ENCODE data around the gene NT5C2.
"Not testable (repeated sequence)": the region's sequence is repeated elsewhere in the genome, so short reads cannot be mapped to it uniquely, and the experiment has no call there.

NT5C2 gene

DNA sequence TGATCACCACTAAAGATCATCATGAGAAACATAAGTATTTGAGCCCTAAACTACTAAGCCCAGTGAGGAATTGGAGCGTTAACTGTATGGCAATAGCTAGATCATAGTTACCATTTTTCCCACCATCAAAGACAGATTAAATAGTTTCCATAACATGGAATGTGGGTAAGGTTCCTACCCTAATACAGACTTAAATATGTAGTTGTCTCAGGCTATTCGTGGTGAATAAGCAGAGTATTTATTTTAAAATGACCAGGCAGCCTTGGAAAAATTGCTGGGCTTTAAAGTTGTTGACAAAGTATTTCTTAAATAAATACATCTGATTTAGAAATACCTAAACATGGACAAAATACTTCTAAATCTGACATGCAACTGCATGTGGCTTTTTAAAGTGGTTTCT, 106.8 kb downstream of the NT5C2 start:
- DNase-seq (ENCODE audit: low read depth): no peak

DNA sequence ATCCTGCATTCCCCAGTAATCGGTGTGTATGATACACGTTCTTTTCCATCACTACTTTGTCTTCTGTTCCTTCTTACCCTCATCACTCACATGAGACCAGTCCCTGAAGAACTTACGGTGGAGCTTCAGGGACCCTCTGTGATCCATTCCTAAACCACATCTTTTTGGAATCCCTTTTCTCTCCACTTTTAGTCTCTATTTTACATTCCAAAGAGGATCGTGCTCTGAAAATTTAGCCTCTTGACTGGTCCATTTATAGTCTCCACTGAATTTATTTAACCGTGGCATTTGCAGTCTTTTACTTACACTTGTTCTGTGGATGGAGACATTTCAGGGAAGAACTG, 109.1 kb downstream of the NT5C2 start:
- DNase-seq (ENCODE audit: low read depth): no peak

DNA sequence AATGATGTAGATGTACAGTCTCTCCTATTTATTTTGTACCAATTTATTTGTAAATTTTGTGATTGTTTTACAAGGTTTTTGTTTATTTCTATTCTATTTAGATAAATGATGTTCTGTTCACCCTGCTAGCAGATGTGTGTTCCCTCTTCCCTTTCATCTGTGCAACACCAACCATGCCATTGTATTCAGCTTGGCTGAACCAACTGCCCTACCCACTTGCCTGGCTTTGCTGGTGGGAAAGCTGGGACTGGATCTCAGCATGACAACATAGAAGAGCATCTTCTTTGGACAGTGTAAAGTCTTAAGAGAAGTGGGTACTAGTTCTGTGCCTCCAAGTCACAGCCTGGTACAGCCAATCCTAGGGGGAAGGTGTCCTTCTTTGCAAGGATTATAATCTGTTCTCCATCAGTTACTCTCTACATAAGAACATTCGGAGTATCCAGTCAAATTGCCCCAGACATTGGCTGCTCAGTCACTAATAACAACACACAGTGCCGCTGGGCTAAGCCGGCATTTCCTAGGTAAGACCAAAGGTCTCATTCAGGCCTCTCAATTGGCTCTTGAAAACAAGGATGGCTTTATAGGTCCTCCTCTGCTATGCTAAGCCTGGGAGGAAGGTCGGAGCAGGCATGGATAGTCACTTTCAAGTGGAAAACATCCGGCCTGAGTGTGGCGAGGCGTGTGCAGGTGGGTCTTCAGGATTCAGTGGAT, 109.7 kb downstream of the NT5C2 start:
- DNase-seq (ENCODE audit: low read depth): no peak

DNA sequence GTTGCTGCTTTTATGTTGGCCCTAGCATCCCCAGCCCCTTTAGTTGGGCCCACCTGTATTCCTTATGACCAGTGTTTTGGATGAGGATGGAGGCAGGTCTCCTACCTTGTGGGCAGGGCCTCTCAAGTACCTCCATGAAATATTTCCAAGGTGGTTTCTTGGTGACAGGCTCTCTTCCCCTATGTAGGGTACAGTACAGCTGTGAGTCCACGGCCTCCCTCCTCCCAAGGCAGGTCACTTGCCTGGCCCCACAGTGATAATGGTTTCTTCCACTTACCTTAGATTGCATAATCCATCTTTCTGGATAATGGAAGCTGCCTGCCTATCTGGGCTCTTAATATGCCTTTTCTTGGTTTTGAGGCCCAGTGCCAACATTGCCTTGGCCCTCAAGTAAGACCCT, 110.4 kb downstream of the NT5C2 start:
- no peak for DNase-seq (ENCODE audit: low read depth)

DNA sequence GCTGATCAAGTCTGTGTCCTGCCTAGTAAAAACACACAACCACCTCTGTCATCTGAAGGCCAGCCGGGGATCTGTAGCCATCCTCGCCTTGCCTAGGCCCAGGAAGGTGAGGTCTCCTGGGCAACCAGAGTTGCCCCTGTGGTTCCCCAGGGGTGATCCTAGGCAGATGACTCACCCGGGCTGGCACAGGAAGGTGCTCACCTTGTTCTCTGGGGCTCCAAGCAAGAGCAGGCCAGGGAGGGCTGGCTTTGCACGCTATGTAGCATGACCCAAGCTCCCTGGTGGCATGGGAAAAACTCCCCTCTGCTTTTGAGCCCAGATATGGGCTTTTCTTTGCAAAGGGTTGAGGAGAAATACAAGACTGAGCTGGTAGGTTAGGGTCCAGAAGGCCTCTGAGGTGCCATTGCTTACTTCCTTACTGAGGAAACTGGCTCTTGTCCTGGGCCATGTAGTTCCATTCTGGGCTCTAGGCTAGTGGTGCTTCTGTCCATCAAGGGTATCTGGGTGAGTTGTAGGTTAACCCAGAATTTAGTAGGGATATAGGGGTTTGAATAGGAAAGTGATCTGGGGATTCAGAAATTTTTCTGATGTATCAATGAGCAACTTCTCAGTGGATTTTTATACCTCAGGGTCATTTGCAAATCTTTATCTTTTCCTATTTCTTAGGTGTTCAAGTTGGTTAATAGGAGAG, 112.0 kb downstream of the NT5C2 start:
- no peak for DNase-seq (ENCODE audit: low read depth)

DNA sequence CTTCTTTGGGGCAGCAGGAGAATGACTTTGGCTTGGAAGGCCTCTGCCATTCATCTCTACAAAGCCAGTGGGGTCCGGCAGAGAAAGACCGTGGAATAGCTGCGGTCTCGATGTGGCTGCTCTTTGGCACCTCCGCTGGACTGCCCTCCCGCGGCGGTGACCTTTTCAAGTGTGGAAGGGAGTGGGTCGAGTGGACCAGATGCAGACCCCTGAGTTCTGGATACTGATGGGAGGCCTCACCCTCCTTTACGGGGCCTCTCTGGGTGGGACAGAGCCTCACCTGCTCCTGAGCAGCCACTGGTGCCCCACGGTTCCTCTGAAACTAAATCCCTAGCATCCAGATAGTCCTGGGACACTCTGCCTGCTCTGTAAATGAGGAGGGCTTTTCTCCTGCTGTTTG, 113.1 kb downstream of the NT5C2 start:
- no peak for DNase-seq (ENCODE audit: low read depth)

DNA sequence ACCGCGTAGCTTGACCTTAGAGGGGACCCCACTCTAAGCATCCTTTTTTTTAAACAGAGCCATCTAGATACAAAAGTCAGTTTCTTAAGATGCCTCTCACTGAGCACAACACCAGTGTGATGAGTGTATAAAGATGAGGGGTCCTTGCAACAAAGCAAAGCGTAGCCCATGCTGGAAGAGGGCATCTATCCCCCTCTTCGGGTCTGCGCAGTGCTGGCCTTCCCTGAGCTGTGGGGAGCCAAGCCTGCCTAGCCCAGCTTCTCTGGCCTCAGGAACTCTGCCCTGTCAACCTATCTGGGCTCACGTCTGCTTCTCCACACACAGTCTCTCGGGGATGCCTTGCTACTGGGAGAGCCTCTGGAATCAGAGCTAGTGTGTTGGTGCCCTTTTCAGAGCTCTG, 114.0 kb downstream of the NT5C2 start:
- DNase-seq (ENCODE audit: low read depth): no peak

DNA sequence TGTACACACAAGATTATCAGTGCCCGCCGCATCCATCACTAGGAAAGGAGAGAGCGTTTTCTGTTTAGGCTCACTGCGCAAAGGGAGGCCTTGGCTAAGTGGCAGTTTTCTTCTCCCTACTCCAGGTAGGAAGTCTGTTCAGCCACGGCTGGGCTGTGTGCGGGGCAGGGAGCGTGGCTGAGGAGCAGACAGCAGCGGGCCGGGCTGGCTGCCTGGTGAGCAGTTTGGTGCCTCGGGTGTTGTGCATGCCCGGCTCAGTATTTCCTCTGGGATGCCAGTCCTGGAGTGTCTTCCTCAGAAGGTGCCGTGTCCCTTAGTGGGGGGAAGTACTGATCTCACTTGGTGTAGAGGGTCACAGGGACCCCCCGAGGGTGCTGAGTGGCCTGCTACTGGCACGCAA, 114.4 kb downstream of the NT5C2 start:
- DNase-seq (ENCODE audit: low read depth): no peak

DNA sequence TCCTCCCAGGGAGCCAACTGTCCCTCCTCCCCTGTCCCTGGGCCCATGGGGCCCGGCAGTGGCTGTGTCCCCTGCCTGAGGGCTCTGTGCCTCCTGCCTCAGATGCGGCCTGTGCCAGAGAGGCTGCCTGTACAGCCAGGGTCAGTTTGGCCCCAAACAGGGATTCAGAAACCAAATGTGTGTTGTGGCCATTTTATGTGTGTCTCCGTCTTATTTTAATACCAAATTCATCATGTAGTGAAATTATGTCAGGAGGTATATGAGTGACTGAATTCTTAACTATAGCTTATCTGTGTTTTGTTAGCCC, 114.8 kb downstream of the NT5C2 start:
- DNase-seq (ENCODE audit: low read depth): no peak

DNA sequence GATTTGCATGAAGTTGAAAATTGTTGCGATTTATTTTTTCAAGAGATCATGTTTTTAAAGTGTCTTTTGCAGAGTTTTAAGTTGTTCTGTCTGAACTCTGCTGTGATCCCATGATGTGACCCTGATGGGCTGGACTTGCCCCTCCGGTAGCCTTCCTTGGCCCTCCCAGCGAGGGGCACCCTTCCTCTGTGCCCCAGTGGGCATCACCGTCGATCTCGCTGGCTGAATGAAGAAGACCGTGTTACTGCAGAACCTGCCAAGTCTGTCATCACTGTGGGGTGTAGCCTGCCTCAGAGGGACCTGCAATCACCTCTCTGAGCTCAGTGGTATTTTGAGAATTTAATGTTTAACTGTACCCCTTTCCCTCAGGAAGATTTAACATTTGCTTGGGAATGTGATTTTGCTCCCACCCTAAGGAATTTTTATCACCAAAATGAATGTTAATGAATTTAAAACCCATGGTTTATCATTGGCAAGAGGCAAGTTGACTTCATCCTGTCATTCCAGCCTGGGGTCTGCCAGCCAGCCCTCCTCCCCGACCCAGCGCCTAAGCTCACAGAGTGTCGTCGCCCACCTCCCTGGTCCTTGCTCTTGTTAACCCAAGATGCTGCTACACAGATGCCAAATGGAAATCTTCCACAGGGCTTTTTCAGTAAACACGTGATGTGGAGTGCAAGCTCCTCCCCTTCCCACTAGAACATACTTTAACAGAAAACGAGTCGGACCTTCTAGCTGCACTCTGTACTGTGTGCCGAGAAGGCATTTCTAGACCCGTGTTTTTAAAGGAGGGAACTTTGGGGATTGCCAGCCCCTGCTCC, 115.4 kb downstream of the NT5C2 start:
- DNase-seq (ENCODE audit: low read depth): no peak

DNA sequence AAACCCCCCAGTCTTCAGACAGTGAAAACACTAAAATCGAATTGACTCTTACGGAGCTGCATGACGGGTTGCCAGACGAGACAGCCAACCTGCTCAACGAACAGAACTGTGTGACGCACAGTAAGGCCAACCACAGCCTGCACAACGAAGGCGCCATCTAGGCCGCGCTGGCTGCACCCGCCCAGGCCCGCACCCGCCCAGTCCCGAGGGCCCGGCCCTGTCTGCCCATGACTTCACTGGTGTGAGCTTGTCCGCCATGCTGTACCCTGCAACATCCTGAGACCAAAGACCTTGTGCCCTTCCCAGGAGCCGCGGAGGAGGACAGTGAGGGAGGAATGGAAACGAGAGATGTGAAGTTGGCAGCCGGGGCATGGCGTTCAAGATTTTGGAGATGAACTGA, 116.1 kb downstream of the NT5C2 start:
- no peak for DNase-seq (ENCODE audit: low read depth)

DNA sequence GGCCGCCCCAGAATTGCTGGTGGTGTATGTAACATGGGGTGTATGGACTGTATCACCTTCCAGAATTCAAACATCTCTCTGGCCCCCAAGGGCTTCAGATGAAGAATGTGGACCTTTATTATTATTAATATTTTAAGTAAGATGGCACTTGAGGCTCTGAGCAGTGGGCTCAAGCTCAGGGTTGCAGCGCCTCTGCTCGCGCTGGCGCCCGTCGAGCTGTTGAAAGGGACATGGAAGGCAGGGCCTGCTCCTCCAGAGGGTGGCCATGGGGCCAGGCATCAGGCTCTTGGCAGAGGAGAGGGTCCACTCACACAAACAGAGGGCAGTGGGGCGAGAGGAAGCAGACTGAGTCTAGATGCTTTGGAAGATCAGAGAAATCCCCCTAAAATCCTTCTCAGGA, 120.2 kb downstream of the NT5C2 start:
- no peak for DNase-seq (ENCODE audit: low read depth)

DNA sequence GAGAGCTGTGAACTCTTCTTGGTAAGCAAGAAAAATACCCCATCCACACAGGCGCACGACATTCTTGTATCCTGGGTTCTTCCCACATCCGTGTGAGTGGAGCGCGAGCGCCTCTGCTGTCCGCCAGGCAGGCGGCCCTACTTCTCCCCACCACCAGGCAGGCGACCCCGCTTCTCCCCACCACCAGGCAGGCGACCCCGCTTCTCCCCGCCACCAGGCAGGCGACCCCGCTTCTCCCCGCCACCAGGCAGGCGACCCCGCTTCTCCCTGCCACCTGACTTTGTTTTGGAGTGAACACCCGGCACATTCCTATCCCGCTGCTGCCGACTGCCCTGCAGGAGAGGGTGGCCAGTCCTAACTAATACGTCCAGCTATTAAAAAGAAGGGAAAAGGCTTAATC, 120.8 kb downstream of the NT5C2 start:
- no peak for DNase-seq (ENCODE audit: low read depth)

DNA sequence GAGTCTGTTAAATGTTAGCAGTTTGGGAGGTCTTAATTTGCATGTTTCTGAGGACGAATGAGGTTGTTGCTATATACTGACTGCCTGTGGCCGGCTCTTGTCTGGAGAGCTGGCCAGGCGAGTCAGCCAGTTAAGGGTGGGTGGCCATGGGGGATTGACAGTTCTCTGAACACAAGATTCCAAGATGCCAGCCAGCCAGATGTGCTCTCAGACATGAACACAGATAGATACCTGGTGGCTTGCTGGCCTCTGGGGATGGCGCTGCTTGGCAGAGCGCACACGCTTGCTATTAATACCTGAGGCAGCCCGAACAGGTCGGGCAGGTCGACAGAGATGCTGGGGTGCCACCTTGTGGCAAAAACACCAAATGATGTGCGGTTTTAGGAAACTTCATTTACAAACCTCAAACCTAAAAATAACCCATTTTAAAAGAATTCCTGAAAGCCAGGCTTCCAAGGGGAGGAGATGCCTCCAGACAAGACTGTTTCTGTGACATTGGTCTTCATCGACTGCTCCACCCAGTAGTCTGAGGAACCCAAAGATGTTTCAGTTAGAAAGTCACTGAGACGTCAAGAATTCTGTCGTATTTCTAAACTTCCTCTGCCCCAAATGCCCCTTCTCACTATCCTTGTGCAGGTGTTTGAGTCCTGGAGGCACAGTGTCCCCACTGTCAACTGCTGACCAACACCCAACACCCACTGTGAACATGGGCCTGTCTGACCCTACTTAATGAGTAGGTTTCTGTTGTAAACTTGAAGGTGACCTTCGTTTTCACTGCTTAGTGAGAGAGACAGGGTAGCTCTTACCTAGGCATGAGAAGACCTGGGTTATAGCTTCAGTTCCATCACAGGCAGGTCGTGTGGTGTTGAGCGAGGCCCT, 123.4 kb downstream of the NT5C2 start:
- peak; percentile 31 for DNase-seq (ENCODE audit: low read depth)

DNA sequence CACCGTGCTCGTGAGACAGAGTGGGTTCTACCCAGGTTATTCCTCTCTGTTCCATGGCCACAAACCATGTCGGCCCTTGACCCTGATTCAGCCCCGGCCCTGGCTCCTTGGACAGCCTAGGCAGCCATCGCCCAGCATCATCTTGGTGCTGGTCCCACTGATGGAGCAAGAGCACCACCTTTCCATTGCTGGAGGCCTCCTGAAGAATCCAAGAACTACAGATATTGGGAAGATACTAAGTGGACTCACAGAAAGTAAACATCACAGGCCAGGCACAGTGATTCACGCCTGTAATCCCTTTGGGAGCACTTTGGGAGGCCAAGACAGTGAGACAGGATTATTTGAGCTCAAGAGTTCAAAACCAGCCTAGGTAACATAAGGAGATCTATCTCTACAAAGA, 125.1 kb downstream of the NT5C2 start:
- DNase-seq (ENCODE audit: low read depth): no peak

DNA sequence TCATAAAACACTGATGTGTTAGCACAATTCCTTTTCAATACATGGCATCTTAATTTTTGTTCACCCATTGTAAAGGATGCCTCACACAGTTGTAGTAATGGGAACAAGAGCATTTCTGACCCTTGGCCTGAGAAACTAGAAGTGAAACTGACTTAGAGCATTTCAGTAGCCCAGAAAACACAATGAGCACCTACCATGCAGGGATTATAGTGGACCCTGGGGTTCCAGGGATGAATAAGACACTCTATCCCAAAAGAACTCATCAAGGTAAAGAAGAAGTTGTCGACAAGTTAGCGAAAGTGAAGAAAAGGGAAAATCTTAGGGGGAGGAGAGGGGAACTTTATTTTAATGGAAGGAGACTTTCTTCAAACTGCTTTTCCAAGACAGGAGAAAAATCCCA, 125.6 kb downstream of the NT5C2 start:
- no peak for DNase-seq (ENCODE audit: low read depth)

DNA sequence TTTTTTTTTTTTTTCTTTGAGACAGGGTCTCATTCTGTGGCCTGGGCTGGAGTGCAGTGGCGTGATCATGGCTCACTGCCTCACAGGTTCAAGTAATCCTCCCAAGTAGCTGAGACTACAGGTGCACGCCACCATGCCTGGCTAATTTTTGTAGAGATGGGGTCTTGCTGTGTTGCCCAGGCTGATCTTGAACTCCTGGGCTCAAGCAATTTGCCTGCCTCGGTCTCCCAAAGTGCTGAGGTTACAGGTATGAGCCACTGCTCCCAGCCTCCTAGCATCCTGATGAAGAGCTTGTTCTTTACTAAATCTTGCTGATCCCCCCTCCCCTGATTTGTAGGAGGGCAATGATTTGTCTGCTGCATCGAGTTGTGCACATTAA, 126.0 kb downstream of the NT5C2 start:
- DNase-seq (ENCODE audit: low read depth): not testable (repeated sequence)

DNA sequence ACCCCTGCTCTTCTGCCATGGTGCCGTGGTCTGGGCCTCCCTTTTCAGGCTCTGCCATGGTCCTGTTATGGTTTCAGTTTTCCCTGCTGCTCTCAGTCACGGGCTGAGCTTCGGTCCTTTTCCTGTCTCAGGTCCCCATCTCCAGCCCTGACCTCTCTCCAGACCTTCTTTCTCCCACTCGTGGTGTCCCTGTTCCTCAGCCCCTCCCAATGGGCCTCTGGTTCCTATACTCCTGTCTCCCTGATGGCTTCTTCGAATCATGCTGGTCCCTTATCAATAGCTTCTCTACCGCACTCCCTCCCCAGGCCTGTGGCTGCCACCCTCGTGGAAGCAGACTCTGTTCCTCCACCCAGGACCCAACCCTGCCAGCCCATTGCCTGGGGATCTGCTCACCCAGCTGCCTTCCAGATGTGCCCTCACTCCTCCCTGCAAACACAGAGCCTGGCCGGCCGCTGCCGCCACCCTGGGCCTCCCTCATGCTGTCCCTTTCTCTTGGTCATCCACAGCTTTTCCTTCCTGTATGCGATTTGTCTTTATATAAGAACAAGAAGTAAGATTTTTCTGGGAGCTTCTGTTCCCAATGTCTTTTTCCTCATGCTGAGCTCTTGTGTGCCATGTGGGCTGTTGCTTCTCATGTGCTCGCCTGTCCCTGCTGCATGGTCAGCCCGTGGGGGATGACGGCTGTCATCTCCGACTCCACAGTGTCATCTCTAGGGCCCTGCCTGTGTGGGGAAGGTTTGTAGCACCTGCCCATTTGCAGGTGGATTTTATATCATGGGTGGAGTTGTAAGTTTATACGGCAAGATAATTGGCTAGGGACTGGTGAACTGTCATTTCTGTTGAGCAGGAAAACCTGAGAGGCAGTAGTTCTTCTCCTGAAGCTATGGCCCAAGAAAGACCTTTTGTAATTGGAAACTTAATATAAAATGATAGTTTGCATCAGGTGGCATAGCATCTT, 126.7 kb downstream of the NT5C2 start:
- DNase-seq (ENCODE audit: low read depth): no peak

DNA sequence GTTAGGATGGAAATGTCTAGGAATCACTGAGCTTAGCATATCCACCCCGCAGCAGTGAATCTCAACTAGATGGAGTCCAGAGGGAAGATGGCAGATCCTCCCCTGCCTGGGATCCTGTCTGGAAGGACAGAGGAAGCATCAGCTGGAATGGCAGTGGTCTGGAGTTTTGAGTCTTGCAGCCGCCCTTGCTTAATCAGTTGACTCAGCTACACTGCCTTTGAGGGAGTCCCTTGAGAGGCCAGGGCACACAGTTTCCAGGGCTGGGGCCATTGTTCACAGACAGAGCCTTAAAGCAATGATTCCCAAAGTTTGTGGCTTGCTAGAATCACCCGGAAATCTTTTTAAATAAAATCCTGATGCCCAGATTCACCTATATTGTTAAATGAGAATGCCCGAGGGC, 128.1 kb downstream of the NT5C2 start:
- DNase-seq (ENCODE audit: low read depth): no peak

DNA sequence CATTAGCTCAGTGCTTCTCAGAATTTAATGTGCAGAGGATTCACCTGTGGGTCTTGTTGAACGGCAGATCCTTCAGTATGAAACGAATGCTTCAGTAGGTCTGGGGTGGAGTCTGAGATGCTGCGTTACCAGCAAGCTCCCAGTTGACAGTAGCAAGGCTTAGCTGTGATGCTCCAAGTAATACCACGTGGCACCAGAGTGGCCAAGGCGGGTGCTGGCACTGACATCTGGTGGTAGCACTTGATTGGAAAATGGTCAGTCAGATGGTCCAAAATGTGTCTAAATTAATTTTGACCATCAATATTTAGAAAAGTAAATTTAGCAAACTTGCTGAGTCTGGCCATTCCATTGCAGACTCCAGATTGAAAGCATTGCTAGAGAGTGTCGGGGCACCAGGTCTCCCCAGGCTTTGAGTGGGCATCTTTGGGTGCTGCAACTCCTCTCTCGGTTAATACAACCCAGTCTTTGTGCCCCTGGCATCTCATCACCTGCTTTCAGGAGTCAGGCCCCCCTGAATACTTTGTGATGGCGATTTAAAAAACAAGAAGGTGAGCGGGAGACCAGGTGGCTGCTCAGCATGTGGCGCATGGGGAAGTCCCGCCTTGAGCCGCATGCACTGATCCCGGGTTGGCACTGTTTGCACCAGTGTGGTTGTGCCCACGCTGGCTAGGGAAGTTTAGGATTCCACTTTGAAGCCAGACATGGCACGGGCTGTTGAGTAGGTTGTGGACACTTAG, 130.1 kb downstream of the NT5C2 start:
- DNase-seq (ENCODE audit: low read depth): no peak

DNA sequence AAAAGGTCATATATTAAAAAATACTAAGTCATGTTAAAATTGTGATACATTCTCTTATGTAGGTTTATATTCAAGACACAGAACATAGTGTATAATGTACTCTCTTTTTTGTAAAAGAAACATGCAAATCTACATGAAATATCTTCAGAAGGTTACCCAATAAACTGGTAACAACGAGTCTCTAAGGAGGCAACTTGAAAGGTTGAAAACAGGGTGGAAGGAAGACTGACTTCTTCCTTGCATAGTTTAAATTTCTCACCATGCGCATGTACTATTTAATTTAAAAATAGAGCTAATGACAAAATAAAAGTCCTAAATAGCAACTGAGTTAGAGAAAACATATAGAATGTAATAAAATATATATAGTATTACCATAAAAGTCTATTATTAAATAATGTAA, 132.5 kb downstream of the NT5C2 start:
- no peak for DNase-seq (ENCODE audit: low read depth)

Data from stimulated activated CD8-positive, alpha-beta memory T cell treated with anti-CD3 and anti-CD28 coated beads, Interleukin-15, amount 100 ng/mL, for 24 hours (primary cell).